NCI-H1092 treated with DMSO at 0.1 percent for 48 hours (cell line): Measurements from ENCODE around the gene KIF26B.

ENCODE experiments used
- DNase-seq: peaks from one replicate; lab custom pipeline; 2025; lab: John Stamatoyannopoulos, UW

The KIF26B gene

DNA sequence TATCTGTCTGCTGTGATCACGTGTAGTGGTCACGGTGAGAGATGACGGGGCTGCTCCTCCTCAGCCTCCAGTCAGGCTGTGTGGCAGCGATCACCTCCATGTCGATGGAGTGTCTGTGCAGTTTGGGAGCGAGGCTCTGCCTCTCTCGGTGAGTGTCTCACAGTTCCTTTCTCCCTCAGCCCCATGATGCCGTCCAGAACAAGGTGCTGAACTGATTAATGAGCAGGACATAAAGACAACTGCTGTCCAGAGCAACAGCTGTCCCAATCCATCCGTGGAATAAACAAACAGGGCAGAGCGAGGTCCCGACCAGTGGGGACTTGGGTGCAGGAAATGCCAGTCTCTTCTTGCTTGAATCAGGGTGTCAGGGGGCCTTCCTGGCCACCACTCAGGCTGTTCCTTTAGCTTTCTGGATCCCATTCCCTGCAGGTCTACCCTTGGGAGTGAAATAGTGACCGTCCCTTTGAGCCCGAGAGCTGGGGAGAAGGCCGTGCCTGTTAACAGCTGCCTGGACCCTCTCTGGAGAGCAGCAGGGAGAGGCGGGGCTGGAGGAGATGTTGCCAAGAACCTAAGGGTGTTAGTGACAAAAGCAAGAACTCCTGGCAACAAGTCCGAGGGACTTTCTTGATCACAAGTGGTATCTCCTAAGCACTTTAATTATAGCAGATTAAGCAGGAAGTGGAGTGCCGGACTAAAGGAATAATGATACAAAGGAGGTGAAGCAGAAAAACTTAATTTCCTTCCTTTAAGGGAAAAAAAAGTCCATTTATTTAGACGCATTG lies 443.9 kb downstream of the KIF26B start:
- DNase-seq, result no peak

DNA sequence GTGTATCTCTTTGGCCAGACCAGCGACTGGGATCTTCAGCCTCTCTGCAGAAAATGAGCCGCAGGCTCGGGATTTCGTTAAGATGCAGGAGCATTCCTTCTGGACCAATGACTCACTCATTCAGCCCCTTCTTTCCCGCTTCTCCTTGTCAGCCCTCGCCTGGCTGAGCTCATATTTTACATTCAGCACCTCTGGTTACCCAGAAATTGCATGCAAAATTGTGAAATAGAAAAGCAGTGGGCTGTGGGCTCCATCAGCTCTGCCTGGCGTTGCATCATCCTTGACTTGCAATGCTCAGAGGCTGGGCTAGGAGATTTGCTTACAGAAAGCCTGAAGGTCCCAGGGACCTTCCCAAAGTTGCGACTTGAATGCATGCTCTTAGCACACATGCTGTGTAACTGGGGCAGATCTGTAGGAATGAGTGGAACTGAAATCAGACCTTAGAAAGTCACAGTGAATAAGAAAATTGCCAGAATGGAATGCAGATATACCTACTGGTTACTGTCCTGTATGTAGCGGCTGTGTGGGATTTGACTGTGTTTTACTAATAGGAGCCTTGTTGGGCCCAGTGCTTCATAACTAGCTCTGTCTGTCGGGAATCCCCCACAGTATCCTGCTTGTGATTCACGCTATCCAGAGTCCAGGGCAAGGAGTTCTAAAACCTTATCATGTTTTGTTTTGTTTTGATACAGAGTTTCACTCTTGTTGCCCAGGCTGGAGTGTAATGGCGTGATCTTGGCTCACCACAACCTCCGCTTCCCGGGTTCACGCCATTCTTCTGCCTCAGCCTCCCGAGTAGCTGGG lies 444.8 kb downstream of the KIF26B start:
- no peak for DNase-seq

DNA sequence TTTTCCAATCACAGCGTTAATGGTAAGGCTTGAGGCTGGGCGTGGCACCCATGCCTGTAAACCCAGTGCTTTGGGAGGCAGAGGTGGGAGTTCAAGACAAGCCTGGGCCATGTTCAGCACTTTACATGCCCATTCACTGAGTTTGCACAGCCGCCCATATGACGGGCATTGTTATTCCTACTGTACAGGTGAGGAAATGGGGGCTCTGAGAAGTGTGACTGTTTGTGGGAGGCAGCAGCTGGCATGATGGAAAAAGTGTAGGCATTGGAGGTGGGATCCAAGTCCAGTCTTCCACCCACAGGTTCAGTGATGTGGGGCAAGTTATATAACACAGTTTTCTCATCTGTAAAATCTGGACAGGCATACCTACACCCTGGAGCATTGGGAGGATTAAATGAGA lies 445.9 kb downstream of the KIF26B start:
- no peak for DNase-seq

DNA sequence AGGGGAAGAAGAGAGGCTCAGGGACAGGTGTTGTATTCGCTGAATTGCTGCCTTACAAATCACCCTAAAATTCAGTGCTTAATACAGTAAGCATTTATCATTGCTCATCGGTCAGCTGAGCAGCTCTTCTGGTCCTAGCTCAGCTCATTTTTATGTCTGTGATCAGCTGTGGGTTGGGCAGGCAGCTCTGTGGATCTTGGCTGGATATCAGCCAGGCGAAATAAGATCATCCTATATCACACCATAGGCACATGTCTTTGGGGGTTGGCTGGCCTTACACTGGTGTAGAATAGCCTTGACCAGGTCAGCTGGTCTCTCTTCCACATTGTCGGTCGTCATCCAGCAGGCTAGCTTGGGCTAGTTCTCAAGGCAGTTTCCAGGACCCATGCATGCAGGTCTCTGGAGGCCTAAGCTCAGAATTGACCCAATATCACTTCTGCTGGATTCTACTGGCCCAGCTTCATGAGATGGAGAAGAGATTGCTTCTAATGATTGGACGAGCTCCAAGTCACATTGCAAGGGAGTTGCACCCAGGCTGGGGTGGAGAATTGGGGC lies 448.6 kb downstream of the KIF26B start:
- no peak for DNase-seq

DNA sequence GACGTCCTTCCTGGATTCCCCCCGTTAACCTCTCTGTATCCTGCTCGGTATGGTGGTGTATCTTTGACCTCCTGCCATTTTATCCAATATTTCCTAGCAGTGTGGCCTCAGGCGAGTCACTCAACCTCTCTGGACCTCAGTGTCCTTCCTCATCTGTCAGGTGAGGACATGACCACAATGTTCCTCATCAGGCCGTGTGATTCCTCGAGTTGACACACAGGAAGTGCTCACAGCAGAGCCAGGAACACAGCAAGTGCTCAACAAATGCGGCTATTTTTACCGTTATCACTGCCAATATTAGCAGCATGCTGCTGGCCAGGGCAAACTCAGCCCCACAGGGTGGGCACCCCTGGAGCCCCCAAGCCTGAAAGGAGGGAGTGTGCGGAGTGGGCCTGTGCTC lies 450.2 kb downstream of the KIF26B start:
- DNase-seq, result no peak

DNA sequence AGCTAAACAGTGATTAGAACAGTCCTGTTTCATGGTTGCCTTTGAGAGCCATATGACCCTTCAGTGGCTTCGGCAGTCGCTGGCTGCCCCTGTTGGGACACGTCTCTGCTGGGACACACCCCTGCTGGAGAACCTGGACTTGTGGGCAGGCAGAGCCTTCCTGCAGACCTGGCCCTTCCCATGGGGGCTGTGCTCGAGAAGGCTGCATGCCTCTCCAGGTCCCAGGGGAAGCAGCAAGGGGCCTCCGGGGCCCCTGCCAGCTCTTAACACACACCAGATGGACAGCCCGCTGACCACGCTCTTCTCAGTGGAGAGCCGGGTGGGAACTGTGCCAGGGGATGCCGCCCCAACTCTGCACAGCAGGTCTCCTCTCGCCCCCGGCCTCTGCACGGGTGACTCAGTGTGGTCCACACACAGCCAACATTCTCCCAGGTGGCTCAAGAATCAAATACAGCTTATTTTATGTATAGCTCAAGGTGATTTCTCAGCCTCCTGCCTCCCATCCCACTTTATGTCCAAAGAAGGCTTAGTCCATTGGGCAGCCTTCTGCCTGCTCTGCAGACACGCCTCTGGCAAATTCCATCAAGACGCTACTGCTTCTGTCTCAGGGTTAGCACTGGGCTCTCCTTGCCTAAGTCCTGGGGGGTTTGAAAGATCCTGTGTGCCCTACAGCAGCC lies 450.8 kb downstream of the KIF26B start:
- peak; percentile 45 for DNase-seq

DNA sequence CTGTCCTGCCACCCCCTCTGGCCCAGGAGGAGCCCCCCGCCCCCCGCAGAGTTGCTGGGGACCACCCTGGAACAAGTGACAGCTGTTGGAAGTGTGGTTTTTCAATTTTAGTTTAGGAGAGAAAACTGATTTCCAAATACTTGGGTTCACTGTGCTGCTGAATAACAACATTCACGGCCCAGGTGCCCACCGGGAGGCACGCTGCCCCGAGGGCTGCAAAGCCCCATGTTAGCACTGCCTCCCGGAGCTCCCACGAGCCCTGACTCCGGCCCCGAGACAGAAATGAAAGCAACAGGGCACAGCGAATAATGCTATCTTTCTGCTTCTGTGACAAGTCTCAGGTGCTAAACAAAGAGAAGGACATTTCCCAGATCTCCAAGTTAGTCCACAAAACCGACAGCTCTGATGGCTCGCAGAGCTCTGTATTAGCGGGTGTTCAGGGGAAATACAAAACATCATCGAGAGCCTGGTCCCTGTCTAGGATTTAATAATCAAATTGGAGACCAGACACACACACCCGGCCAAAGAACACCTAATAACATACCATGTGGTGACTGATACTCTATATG lies 451.5 kb downstream of the KIF26B start:
- no peak for DNase-seq

DNA sequence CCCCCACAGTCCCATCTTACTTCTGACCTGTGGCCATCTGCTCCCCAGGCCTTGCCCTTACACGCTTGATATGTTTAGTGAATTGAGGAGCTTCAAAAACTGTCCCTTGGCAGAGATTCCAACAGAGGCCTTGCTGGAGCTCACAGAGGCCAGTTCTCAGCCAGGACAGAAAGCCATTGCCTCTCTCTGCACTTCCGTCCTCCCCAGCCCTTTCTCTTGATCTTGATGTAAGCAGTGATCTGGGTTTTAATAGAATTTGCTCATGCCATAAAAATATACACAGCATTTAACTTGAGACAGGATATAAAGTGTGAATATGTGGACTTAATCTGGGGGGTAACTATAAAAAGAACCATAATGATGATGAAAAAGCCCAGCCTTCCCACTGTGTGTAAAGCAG lies 453.5 kb downstream of the KIF26B start:
- no peak for DNase-seq

DNA sequence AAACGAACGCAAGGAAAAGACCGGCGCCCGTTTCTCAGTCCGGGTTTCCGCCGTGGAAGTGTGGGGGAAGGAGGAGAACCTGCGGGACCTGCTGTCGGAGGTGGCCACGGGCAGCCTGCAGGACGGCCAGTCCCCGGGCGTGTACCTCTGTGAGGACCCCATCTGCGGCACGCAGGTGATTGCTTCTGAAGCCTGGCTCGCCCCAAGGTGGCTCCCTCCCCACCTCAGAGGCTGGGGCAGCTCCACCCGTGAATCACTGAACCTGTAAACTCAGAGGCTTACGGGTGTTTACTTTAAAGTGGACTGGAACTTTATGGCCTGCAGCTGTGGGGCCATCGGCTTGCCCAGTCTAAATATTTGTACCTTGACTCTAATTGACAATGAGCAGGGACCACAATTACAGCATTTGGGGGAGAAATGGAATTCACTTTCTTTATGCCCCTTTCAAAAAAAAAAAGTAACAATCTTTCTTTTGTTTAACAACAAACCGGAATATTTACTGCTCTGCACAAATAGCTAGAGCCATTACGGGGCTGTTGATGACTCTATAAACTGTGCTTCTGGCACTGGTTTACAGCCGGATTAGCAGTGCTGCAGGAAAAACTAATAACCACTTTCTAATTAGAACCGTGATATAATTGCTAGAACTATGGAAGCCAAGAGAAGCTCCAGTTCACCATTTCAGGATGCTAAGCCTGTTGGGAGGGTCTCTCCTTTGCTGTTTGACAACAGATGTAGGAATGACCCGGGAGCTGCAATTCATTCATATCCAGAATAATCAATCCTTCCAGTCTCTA lies 454.8 kb downstream of the KIF26B start:
- DNase-seq, result no peak

DNA sequence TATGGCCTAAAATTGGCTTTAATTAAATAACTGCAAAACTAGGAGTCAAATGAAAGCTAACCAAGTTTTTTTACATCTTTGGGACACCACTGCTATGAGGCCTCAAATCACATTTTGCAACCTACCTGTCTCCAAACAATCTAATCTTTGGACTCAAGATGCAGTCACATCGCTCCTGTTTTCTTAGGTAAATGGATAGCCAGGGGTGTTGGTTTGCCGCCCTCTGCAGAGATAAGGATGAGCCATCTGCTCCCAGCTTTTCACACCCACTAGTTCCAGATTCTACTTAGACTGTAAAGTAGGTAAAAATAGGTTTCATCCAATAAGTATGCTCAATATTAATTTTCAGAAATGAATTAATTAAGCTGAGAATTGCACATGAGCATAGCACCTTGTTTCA lies 456.5 kb downstream of the KIF26B start:
- DNase-seq, result no peak

DNA sequence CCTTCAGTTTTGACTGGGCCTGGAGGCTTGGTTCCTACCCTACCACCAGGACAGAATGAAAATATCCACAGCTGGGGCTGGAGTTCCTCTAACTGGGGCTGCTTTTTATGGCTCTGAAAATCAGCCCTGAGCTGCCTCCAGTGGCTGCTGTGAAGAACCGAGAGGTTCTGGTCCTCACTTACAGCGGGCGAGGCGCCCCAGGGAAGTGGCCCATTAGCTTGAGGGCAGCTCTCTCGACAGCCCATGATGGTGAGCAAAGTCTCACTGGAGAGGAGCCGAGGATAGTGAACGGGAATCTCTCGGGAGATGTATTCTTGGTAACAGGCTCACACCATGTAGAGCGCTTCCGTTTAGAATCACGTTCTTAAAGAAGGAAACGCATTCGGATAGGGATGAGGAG lies 459.7 kb downstream of the KIF26B start:
- no peak for DNase-seq

DNA sequence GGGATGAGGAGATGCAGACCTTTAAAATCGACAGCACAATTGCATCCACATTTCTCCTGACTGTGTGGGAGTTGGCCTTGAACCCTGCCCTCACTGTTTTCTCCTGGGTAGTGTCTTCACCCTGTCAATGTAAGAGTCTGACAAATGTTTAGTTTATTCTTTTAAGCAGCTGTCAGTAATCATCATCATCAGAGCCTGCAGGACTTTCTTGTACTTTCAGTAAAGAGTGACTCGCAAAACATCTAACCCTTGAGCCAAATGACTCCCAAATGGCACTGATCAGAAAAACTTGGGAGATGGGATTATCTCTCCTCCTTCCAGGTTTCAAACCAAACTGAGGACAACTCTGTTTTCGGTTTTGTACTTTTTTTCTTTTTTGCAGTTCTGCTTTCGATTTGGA lies 460.2 kb downstream of the KIF26B start:
- DNase-seq, result no peak

DNA sequence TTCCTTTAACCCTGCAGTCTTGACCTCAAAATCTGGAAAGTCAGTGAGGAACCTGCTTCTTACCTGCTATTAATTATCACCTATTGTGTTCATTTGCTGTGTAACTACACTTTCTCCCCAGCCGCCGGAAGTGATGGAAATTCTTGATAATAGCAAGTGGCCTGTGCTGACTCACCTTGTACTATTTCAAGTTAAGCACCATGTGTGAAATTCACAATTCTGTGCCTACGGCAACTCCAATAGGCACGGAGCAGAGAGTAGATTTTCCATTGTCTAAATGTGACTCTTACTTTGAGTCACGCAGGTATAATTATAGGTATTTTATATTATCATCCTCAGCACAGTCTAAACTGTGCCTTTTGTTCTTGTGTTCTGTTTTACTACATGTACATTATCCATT lies 466.8 kb downstream of the KIF26B start:
- DNase-seq, result no peak

DNA sequence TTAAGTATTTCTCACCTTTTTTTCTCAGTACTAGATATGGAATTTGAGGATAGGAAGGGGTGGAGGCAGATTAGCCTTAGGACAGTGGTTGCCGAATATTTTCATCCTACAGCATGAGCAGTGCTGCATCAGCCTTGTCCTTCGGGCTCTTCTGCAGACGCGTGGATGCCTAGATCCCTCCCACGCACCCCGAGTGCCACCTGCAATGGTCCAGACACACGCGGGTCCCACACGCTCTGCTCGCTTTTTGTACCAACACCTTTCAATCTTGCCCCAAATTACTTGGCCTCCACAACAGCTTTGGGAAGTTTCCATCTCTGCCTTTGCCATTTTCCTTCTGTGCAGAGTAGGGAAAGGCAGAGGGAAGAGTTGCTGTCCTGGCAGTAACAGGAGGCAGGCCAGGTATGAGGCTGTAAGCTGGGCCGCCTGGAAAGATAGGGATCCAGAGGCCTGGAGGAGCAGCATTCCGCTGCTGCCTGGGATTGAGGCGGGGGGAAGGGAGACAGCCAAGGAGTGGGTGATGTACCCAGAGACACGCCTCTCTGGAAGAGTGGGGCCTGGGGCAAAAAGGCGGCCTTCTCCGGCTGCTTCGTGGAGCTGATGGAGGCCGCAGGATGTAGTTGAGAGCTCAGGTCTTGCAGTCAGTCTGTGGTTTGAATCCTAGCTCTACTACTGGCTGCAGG lies 467.7 kb downstream of the KIF26B start:
- DNase-seq, result no peak

DNA sequence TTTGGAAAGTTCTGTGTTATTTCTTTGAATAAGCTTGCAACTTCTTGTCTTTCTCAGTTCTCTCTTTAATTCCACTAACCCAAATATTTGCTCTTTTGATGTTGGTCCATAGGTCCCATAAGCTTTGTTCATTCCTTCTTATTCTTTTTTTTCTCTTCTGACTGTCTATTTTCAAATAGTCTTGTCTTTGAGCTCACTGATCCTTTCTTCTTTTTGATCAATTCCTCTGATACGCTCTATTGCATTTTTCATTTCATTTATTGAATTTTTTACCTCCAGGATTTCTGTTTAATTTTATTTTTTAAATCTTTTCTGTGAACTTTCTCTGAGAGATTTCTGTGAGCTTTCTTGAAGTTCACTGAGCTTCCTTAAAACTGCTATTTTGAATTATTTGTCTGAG lies 486.6 kb downstream of the KIF26B start:
- DNase-seq, result no peak

DNA sequence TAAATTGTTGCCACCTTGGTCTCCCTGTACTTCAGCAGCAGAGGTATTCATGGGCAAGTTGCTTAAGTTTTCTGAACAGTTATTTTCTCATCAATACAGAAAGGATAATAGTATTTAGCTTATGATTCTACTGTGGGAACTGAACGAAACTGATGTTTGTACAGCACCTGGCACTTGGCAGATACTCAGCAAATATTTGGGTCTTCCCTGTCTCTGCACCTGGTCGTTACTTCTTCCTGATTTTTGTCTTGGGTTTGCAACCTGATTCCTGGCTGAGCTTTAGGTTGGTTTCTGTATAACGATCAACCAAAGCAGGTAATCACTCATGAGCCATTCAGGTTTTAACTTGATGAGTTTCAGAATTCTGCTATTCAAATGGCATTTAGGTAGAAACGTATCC lies 490.6 kb downstream of the KIF26B start:
- peak; percentile 3 for DNase-seq

DNA sequence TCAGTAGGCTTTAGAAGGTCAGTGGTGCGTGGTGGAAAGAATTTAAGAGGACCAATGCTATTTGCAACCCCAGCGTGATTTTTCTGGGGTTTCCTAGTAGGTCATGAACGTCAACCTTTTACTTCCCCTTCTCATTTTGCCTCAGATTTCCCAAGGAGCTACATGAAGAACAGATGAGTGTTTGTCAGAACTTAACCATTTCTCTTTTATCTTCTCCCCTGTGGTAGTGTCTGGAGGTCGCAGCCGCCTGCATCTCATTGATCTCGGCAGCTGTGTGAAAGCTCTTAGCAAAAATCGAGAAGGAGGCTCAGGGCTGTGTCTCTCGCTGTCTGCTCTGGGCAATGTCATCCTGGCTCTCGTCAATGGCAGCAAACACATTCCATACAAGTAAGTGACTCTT lies 491.1 kb downstream of the KIF26B start:
- DNase-seq, result no peak

DNA sequence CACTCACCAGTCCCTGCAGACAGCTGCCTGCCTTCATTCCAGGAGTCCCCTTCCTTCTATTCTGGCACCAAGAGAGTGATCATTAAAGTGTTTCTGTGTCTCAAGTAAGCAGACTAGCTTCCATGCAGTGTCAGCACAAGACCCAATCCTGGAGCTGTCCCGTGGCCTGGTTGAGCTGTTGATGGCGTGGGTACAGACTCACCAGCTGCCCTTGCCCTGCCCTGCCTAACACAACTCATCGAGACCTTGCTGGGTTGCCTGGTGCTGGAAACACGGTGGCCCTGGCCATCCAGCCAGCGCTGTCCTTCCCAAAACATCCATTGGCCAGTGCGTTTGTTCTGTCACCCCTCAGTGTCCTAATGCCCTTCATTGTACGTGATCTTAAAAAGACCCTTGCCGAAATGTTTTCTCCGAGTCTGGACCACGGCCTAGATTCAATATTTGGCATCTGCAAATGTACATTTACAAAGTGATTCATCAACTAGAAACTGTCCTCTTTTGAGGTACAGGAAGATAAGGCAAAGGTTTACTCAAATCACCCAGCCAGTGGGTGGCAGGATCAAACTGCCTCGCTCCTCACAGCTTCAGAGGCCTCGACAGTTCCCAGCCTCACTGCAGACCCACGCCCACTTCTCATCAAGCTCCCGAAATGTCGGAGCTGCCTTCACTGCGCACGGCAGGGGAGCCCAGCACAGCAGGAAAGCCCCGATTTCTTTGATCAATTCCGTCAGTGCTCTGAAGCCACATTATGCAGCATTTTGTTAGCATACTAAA lies 494.2 kb downstream of the KIF26B start:
- no peak for DNase-seq

DNA sequence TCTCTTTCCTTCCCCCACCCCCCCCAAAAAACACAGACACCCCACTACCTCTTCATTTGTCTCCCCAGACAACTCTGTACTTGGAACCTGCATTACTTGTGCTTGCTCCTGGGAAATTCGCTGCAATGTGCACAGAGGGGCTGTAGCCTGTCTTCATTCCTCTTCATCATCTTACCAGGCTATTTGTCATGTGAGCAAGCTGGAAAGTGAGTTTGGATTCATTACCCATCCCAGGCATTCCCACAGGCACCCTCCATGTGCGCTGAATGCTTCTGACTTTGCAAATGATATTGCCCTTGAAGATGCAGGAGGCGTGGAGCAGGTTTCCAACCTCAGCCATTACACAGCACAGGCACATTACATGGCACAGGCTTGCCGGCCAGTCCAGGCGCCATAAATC lies 494.9 kb downstream of the KIF26B start:
- DNase-seq, result no peak

DNA sequence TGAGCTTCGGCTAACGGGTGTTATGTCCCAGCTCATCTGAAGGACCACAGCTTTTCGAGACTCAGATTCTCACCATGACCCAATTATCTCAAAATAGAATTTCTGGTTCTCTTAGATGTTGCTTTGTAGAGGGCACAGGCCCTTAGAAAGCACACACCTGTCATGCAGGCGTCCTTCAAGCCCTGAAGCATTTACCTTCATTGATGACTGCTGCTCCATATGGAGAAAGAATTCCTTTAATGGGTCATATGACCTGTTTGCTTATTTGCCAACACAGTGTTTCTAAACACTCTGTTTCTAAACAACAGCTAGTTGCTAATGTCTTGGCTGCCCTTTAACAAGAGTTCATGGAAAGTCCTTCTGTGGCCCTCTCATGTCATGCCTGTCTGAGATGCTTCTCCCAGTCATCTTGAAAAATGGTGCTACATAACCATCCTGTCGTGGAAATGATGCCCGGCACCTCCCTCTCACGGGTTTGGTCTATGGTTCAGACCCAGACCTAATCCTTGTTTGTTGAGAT lies 495.7 kb downstream of the KIF26B start:
- DNase-seq, result no peak
